Ovary (tissue), 3 donors: ENCODE data around the gene SLC35D1.

Experiments used
- EP300 ChIP-seq: sonication (generic); formaldehyde crosslinking; IDR thresholded peaks from one replicate; pipeline ENCODE4 v1.6.1; 2017; ENCODE audit warnings: antibody characterized with exemption
- POLR2A ChIP-seq: fragments of 450-650 bp; IDR thresholded peaks from one replicate; pipeline ENCODE4 v1.6.1; 2017; ENCODE audit warnings: antibody characterized with exemption, mild to moderate bottlenecking, moderate library complexity
- TF ChIP-seq, protein P1 (sequence below), 3 donors: fragments of 450-650 bp in 2 of 3; fragments of 200-600 bp in 1 of 3; IDR thresholded peaks; one replicate each; pipeline versions ENCODE4 v1.5.1 to v1.8.0; 2016 to 2022; ENCODE audit warnings: antibody characterized with exemption in 3 of 3, mild to moderate bottlenecking in 1 of 3
- donor health status: DM: no; HTN: no; CAD: no.

DNA sequence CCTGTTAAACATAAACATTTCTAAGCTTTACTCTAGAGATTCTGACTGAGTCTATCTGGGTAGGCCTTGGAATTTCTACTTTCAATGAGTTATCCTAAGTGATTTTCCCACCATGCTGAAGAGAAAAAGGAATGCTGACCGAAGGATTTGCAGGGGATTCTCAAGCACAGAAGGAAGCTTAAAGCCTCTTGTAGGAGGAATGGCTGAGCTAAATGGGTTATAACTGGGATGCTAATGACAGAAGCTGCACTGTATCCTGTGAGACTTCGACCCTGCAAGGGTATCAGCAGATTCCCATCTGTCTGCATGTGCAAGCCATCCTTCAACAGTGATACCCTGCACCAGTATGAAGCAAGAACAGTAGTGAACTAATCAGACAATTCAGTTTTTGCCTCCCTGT is 35.4 kb downstream of the SLC35D1 start:
- TF ChIP-seq, protein P1, sequence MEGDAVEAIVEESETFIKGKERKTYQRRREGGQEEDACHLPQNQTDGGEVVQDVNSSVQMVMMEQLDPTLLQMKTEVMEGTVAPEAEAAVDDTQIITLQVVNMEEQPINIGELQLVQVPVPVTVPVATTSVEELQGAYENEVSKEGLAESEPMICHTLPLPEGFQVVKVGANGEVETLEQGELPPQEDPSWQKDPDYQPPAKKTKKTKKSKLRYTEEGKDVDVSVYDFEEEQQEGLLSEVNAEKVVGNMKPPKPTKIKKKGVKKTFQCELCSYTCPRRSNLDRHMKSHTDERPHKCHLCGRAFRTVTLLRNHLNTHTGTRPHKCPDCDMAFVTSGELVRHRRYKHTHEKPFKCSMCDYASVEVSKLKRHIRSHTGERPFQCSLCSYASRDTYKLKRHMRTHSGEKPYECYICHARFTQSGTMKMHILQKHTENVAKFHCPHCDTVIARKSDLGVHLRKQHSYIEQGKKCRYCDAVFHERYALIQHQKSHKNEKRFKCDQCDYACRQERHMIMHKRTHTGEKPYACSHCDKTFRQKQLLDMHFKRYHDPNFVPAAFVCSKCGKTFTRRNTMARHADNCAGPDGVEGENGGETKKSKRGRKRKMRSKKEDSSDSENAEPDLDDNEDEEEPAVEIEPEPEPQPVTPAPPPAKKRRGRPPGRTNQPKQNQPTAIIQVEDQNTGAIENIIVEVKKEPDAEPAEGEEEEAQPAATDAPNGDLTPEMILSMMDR (IDR thresholded peaks at IDR 0.05) = no peak
- TF ChIP-seq POLR2A (no peak), EP300 (no peak)
